Measurements from ENCODE around the gene STARD3.

STARD3 gene

DNA sequence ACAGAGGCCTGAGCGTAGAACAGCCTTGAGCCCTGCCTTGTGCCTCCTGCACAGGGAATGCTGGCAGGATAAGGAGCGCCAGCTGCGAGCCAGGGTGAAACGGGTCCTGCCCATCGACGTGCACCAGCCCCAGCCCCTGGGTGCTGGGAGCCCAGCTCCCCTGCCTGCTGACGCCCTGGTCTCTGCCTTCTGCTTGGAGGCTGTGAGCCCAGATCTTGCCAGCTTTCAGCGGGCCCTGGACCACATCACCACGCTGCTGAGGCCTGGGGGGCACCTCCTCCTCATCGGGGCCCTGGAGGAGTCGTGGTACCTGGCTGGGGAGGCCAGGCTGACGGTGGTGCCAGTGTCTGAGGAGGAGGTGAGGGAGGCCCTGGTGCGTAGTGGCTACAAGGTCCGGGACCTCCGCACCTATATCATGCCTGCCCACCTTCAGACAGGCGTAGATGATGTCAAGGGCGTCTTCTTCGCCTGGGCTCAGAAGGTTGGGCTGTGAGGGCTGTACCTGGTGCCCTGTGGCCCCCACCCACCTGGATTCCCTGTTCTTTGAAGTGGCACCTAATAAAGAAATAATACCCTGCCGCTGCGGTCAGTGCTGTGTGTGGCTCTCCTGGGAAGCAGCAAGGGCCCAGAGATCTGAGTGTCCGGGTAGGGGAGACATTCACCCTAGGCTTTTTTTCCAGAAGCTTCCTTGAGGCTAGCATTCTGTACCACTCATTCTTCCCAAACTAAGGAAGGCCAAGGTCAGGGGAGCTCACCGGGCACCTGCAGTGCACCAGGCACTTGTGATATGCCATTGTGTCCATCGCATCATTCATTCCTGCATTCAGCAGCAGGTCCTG is 33.2 kb downstream of the STARD3 start:
- no peak for DNase-seq (ENCODE audit: low spot score)

GRCh38 chr17:39670746-39671145 is 33.8 kb downstream of the STARD3 start:
- TF ChIP-seq, protein P1, sequence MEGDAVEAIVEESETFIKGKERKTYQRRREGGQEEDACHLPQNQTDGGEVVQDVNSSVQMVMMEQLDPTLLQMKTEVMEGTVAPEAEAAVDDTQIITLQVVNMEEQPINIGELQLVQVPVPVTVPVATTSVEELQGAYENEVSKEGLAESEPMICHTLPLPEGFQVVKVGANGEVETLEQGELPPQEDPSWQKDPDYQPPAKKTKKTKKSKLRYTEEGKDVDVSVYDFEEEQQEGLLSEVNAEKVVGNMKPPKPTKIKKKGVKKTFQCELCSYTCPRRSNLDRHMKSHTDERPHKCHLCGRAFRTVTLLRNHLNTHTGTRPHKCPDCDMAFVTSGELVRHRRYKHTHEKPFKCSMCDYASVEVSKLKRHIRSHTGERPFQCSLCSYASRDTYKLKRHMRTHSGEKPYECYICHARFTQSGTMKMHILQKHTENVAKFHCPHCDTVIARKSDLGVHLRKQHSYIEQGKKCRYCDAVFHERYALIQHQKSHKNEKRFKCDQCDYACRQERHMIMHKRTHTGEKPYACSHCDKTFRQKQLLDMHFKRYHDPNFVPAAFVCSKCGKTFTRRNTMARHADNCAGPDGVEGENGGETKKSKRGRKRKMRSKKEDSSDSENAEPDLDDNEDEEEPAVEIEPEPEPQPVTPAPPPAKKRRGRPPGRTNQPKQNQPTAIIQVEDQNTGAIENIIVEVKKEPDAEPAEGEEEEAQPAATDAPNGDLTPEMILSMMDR (IDR thresholded peaks at IDR 0.05; ENCODE audit: extremely low read depth, missing control alignments) = no peak
- DNase-seq (ENCODE audit: low spot score) = no peak

More for the DNA sequence above, 33.2 kb downstream of the STARD3 start:
- TF ChIP-seq, protein P1 (IDR thresholded peaks at IDR 0.05; ENCODE audit: extremely low read depth, missing control alignments) = no peak

DNA sequence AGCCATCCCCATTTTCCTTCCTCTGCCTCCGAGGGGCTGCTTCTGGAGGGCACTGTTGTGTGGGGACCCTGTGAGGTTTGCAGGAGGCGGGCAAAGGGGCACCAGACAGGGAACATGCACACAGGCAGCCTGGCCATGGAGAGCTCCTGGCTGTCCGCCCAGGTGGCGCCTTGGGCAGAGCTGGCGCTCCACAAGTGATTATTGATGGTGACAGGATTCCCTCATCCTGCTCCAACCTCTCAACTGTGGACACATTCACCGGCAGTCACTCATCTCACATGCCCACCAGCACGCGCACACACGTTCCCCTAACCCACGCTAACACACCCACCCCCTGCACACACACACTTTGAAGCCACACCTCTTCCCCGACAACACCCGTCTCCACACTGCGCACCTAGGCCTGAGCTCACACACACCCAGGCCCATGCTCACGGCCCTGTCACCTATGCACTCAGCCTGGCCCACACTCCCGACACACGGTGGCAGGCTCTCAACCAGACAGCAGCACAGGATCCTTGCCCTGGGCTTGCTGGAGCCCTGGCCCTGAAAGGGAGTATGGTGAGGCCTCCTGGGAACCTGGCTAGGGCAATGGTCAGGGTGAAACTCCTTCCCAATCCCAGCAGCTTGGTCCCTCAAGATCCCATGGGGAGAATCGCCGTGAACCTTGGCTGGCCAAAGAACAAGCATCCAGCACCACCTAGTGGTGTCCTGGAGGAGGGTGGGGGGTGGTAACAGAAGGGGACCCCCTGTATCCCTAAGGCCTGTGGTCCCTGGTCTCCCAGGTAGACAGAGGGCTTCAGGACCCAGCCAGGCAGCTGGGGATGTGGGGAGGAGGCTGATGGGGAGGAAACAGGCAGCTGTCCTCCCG is 34.9 kb downstream of the STARD3 start:
- DNase-seq (ENCODE audit: low spot score) = peak; percentile 55
- TF ChIP-seq, protein P1 (IDR thresholded peaks at IDR 0.05; ENCODE audit: extremely low read depth, missing control alignments) = peak; percentile 47

- TF ChIP-seq, protein P1 (IDR thresholded peaks at IDR 0.05; ENCODE audit: extremely low read depth, missing control alignments) = no peak
- no peak for DNase-seq (ENCODE audit: low spot score)
Measured at GRCh38 chr17:39672522-39673334, 35.8 kb downstream of the STARD3 start.

- TF ChIP-seq, protein P1 (IDR thresholded peaks at IDR 0.05; ENCODE audit: extremely low read depth, missing control alignments) = no peak
- no peak for DNase-seq (ENCODE audit: low spot score)
Measured at GRCh38 chr17:39673335-39674081, 36.6 kb downstream of the STARD3 start.

DNA sequence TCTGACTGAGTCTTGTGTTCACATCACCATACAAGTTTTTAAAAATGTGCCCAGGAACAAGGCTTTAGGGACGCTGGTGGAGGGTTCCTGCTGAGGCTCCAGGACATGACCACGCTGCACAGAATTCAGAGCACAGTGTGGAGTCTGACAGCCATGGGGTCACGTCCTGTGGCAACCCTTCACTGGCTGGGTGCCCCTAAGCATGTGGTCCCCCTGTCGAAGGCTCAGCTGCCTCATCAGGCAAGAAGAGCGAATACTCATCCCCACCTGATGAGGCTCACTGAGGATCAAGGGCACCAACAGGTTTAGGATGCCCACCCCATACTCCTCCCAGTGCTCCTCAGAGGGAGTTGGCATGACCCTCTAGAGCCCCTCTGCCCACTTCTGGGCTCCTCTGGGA is 37.2 kb downstream of the STARD3 start:
- no peak for DNase-seq (ENCODE audit: low spot score)
- TF ChIP-seq, protein P1 (IDR thresholded peaks at IDR 0.05; ENCODE audit: extremely low read depth, missing control alignments) = no peak
